ENCODE data around the gene RIOK1.

Gene RIOK1

GRCh38 chr6:7426447-7427169 is 37.0 kb downstream of the RIOK1 start:
- H3K27ac ChIP-seq (ENCODE audit: insufficient read depth in 1 of 2, low read depth in 1 of 2, low read length in 2 of 2, poor library complexity in 1 of 2, severe bottlenecking in 2 of 2) = no peak overlapping the region
- DNase-seq = no peak
- no peak overlapping the region for H3K4me3 ChIP-seq (ENCODE audit: control insufficient read depth in 1 of 7, extremely low read depth in 1 of 7, insufficient read depth in 4 of 7, low read depth in 2 of 7, low read length in 6 of 7)
- ChIA-PET POLR2A (no interaction called here), CTCF (interaction anchor here (0.9 to 3.0 kb wide), 4 partner anchors 10 to 185 kb away, joined by 3 to 7 read pairs (median 5); partner anchors contain the start of gene SNRNP48)
- no peaks in the 10 kb centered on the region for H3K27me3 ChIP-seq (replicated peaks in 2 of 5; ENCODE audit: control insufficient read depth in 4 of 5, insufficient read depth in 5 of 5, low read length in 4 of 5)
- H3K9me3 ChIP-seq (ENCODE audit: control extremely low read depth in 1 of 5, control insufficient read depth in 4 of 5, insufficient read depth in 2 of 5, low read depth in 1 of 5, low read length in 4 of 5) = no peaks in the 10 kb centered on the region
- H3K4me1 ChIP-seq (ENCODE audit: control extremely low read depth in 1 of 4, control insufficient read depth in 4 of 4, insufficient read depth in 4 of 4, low read length in 3 of 4) = peaks cover 0 to 9% (median 7%) of the 10 kb centered on the region in 4 experiments
- H3K36me3 ChIP-seq (ENCODE audit: control insufficient read depth in 4 of 4, insufficient read depth in 4 of 4, low read length in 3 of 4) = peaks cover 0 to 2% (median 0%) of the 10 kb centered on the region in 4 experiments
- WGBS (ENCODE audit: insufficient coverage) = 97% methylated on average over 16 of the region's 16 CpGs

DNA sequence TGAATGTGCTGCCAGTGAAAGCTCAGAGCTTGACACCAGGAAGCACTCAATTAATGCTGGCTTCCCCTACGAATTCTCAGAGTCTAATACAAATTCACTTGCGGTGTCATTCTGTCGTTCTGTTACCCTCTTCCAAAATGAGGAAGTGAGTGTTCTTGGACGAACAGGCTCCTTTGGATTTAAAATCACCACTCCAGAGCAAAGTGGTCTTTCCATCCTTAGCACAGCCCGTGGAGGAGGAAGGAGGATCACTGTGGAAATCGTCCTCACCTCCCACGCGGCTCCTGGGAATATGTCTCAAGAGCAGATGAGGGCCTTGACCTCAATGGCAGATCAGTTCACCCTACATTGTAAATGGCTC is 41.7 kb downstream of the RIOK1 start:
- no peaks in the 10 kb centered on the region for H3K36me3 ChIP-seq (ENCODE audit: control insufficient read depth in 4 of 4, insufficient read depth in 4 of 4, low read length in 3 of 4)
- H3K27ac ChIP-seq (ENCODE audit: insufficient read depth in 1 of 2, low read depth in 1 of 2, low read length in 2 of 2, poor library complexity in 1 of 2, severe bottlenecking in 2 of 2) = no peak overlapping the region
- ChIA-PET CTCF (no interaction called here), POLR2A (no interaction called here)
- H3K9me3 ChIP-seq (ENCODE audit: control extremely low read depth in 1 of 5, control insufficient read depth in 4 of 5, insufficient read depth in 2 of 5, low read depth in 1 of 5, low read length in 4 of 5) = peaks cover 0 to 4% (median 0%) of the 10 kb centered on the region in 5 experiments
- WGBS (ENCODE audit: insufficient coverage) = 20% methylated on average over 5 of the region's 8 CpGs
- peak overlapping the region in 4 of 7 experiments; percentile 6 to 60 (median 49) for H3K4me3 ChIP-seq (ENCODE audit: control insufficient read depth in 1 of 7, extremely low read depth in 1 of 7, insufficient read depth in 4 of 7, low read depth in 2 of 7, low read length in 6 of 7)
- DNase-seq = peak; percentile 59 to 92 (median 89)
- peaks cover 0 to 12% (median 10%) of the 10 kb centered on the region in 4 experiments for H3K4me1 ChIP-seq (ENCODE audit: control extremely low read depth in 1 of 4, control insufficient read depth in 4 of 4, insufficient read depth in 4 of 4, low read length in 3 of 4)
- H3K27me3 ChIP-seq (replicated peaks in 2 of 5; ENCODE audit: control insufficient read depth in 4 of 5, insufficient read depth in 5 of 5, low read length in 4 of 5) = peaks cover 0 to 4% (median 0%) of the 10 kb centered on the region in 5 experiments

- ChIA-PET CTCF (no interaction called here), POLR2A (no interaction called here)
- peak overlapping the region in 2 of 7 experiments; percentile 60 for H3K4me3 ChIP-seq (ENCODE audit: control insufficient read depth in 1 of 7, extremely low read depth in 1 of 7, insufficient read depth in 4 of 7, low read depth in 2 of 7, low read length in 6 of 7)
- DNase-seq = no peak
- WGBS (ENCODE audit: insufficient coverage) = 72% methylated on average over 23 of the region's 24 CpGs
- H3K9me3 ChIP-seq (ENCODE audit: control extremely low read depth in 1 of 5, control insufficient read depth in 4 of 5, insufficient read depth in 2 of 5, low read depth in 1 of 5, low read length in 4 of 5) = peaks cover 0 to 4% (median 0%) of the 10 kb centered on the region in 5 experiments
- no peak overlapping the region for H3K27ac ChIP-seq (ENCODE audit: insufficient read depth in 1 of 2, low read depth in 1 of 2, low read length in 2 of 2, poor library complexity in 1 of 2, severe bottlenecking in 2 of 2)
- no peaks in the 10 kb centered on the region for H3K36me3 ChIP-seq (ENCODE audit: control insufficient read depth in 4 of 4, insufficient read depth in 4 of 4, low read length in 3 of 4)
- peaks cover 0 to 12% (median 10%) of the 10 kb centered on the region in 4 experiments for H3K4me1 ChIP-seq (ENCODE audit: control extremely low read depth in 1 of 4, control insufficient read depth in 4 of 4, insufficient read depth in 4 of 4, low read length in 3 of 4)
- H3K27me3 ChIP-seq (replicated peaks in 2 of 5; ENCODE audit: control insufficient read depth in 4 of 5, insufficient read depth in 5 of 5, low read length in 4 of 5) = peaks cover 0 to 4% (median 0%) of the 10 kb centered on the region in 5 experiments
Observed at GRCh38 chr6:7431674-7432390, 42.2 kb downstream of the RIOK1 start.

DNA sequence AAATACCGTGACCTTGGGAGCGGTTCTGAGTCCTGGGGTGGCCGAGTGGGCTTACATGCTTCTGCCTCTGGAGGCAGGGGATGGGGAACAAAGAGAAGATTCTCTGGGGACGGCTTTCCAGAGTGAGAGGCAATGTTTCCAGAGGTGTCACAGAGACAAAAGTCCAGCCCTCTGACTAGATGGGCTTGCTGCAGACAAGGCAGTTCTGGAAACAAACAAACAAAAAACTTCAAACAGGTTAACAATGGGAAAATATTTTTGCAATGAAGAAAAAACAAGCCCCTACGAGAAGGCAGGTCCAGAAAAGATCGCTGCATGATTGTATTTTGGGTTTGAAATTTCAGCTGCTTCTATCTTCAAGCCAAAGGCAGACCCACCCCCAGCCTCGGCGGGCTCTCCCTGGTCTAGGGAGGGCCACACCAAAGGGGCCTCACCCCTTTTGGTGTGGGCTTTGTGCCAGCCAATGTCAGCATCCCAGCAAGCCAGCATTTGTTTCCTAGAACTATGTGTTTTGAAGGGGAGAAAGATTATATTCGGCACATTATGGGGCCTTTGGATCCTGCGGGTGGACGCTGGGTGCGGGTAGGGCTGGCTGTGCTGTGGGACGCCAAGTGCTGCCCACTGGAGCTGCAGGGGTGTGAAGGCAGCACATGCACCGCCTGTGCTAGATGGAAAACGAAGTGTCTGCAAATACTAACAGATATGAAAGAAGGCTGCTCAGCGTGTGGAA is 42.9 kb downstream of the RIOK1 start:
- ChIA-PET CTCF (no interaction called here), POLR2A (no interaction called here)
- DNase-seq = no peak

GRCh38 chr6:7433121-7433617 is 43.6 kb downstream of the RIOK1 start:
- peaks cover 0 to 4% (median 0%) of the 10 kb centered on the region in 5 experiments for H3K27me3 ChIP-seq (replicated peaks in 2 of 5; ENCODE audit: control insufficient read depth in 4 of 5, insufficient read depth in 5 of 5, low read length in 4 of 5)
- 100% methylated on average over 4 of the region's 5 CpGs for WGBS (ENCODE audit: insufficient coverage)
- no peak overlapping the region for H3K4me3 ChIP-seq (ENCODE audit: control insufficient read depth in 1 of 7, extremely low read depth in 1 of 7, insufficient read depth in 4 of 7, low read depth in 2 of 7, low read length in 6 of 7)
- ChIA-PET CTCF (no interaction called here), POLR2A (no interaction called here)
- H3K4me1 ChIP-seq (ENCODE audit: control extremely low read depth in 1 of 4, control insufficient read depth in 4 of 4, insufficient read depth in 4 of 4, low read length in 3 of 4) = peaks cover 0 to 12% (median 10%) of the 10 kb centered on the region in 4 experiments
- H3K27ac ChIP-seq (ENCODE audit: insufficient read depth in 1 of 2, low read depth in 1 of 2, low read length in 2 of 2, poor library complexity in 1 of 2, severe bottlenecking in 2 of 2) = no peak overlapping the region
- no peak for DNase-seq
- H3K36me3 ChIP-seq (ENCODE audit: control insufficient read depth in 4 of 4, insufficient read depth in 4 of 4, low read length in 3 of 4) = no peaks in the 10 kb centered on the region
- peaks cover 0 to 4% (median 0%) of the 10 kb centered on the region in 5 experiments for H3K9me3 ChIP-seq (ENCODE audit: control extremely low read depth in 1 of 5, control insufficient read depth in 4 of 5, insufficient read depth in 2 of 5, low read depth in 1 of 5, low read length in 4 of 5)

More for the DNA sequence above, 42.9 kb downstream of the RIOK1 start:
- H3K4me3 ChIP-seq (ENCODE audit: control insufficient read depth in 1 of 7, extremely low read depth in 1 of 7, insufficient read depth in 4 of 7, low read depth in 2 of 7, low read length in 6 of 7) = no peak overlapping the region
- no peaks in the 10 kb centered on the region for H3K36me3 ChIP-seq (ENCODE audit: control insufficient read depth in 4 of 4, insufficient read depth in 4 of 4, low read length in 3 of 4)
- H3K27me3 ChIP-seq (replicated peaks in 2 of 5; ENCODE audit: control insufficient read depth in 4 of 5, insufficient read depth in 5 of 5, low read length in 4 of 5) = peaks cover 0 to 4% (median 0%) of the 10 kb centered on the region in 5 experiments
- 94% methylated on average over 13 of the region's 16 CpGs for WGBS (ENCODE audit: insufficient coverage)
- H3K4me1 ChIP-seq (ENCODE audit: control extremely low read depth in 1 of 4, control insufficient read depth in 4 of 4, insufficient read depth in 4 of 4, low read length in 3 of 4) = peaks cover 0 to 12% (median 10%) of the 10 kb centered on the region in 4 experiments
- peaks cover 0 to 4% (median 0%) of the 10 kb centered on the region in 5 experiments for H3K9me3 ChIP-seq (ENCODE audit: control extremely low read depth in 1 of 5, control insufficient read depth in 4 of 5, insufficient read depth in 2 of 5, low read depth in 1 of 5, low read length in 4 of 5)
- H3K27ac ChIP-seq (ENCODE audit: insufficient read depth in 1 of 2, low read depth in 1 of 2, low read length in 2 of 2, poor library complexity in 1 of 2, severe bottlenecking in 2 of 2) = no peak overlapping the region

DNA sequence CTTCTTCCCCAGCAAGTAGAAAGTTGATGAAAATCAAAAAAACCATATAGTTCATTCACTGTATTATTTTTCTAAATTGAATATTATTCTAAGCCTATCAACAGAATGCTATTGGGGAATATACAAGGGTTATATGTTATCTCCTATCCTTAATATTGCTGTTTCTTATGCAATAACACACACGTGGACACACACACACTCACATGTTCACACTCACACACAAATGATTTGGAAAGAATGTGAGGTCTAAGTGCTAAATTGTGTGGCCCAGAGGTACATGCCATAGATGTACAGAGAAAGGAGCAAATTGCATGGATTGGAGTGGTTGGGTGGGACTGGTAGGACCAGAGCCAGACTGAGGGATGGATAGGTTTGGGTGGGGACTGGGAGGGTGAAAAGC is 45.1 kb downstream of the RIOK1 start:
- peaks cover 5 to 19% (median 16%) of the 10 kb centered on the region in 4 experiments for H3K4me1 ChIP-seq (ENCODE audit: control extremely low read depth in 1 of 4, control insufficient read depth in 4 of 4, insufficient read depth in 4 of 4, low read length in 3 of 4)
- peaks cover 0 to 4% (median 0%) of the 10 kb centered on the region in 5 experiments for H3K9me3 ChIP-seq (ENCODE audit: control extremely low read depth in 1 of 5, control insufficient read depth in 4 of 5, insufficient read depth in 2 of 5, low read depth in 1 of 5, low read length in 4 of 5)
- no CpG with 5 or more reads among the region's 1 CpG for WGBS (ENCODE audit: insufficient coverage)
- no peak overlapping the region for H3K4me3 ChIP-seq (ENCODE audit: control insufficient read depth in 1 of 7, extremely low read depth in 1 of 7, insufficient read depth in 4 of 7, low read depth in 2 of 7, low read length in 6 of 7)
- no peak overlapping the region for H3K27ac ChIP-seq (ENCODE audit: insufficient read depth in 1 of 2, low read depth in 1 of 2, low read length in 2 of 2, poor library complexity in 1 of 2, severe bottlenecking in 2 of 2)
- DNase-seq = no peak
- CTCF ChIA-PET = interaction anchor here (1.1 kb wide), 1 partner anchor 10 kb away, joined by 3 read pairs; no protein-coding TSS in a partner anchor
- peaks cover 0 to 4% (median 0%) of the 10 kb centered on the region in 5 experiments for H3K27me3 ChIP-seq (replicated peaks in 2 of 5; ENCODE audit: control insufficient read depth in 4 of 5, insufficient read depth in 5 of 5, low read length in 4 of 5)
- POLR2A ChIA-PET = no interaction called here
- no peaks in the 10 kb centered on the region for H3K36me3 ChIP-seq (ENCODE audit: control insufficient read depth in 4 of 4, insufficient read depth in 4 of 4, low read length in 3 of 4)
